Measurements from ENCODE around the gene IVNS1ABP.
A peak's percentile ranks its signal among the peaks of the same experiment; 100 is the strongest.
"Not testable (repeated sequence)": the region's sequence is repeated elsewhere in the genome, so short reads cannot be mapped to it uniquely, and the experiment has no call there.

Gene IVNS1ABP

GRCh38 chr1:185317034-185317885, at the start of gene IVNS1ABP:
Gene IVNS1ABP, minus strand, starts transcription at chr1:185317243. Its CDS starts 7,750 bp downstream, at chr1:185309493.
- peak within 1 kb of the TSS; percentile 95 for H3K27ac Mint-ChIP-seq
- ATAC-seq (peak; percentile 80), DNase-seq (ENCODE audit: low spot score in 2 of 2) (peak; percentile 78 to 94)
- H3K4me3 Mint-ChIP-seq = peak within 1 kb of the TSS; percentile 94
- peaks cover 37% of the 10 kb centered on the region for H3K4me1 Mint-ChIP-seq
- no peaks in the 10 kb centered on the region for H3K9me3 Mint-ChIP-seq
- H3K36me3 Mint-ChIP-seq = peaks cover 63% of the 10 kb centered on the region

- Mint-ChIP-seq H3K27ac (no peak overlapping the region), H3K4me1 (peaks cover 15% of the 10 kb centered on the region)
These were observed 48.9 kb upstream of the IVNS1ABP start for GRCh38 chr1:185365951-185366350.

GRCh38 chr1:185364528-185364927, 47.5 kb upstream of the IVNS1ABP start:
- H3K36me3 Mint-ChIP-seq; H3K4me3 Mint-ChIP-seq; H3K27ac Mint-ChIP-seq; ATAC-seq; H3K9me3 Mint-ChIP-seq; DNase-seq (ENCODE audit: low spot score in 2 of 2): not testable (repeated sequence)
- peaks cover 15% of the 10 kb centered on the region for H3K4me1 Mint-ChIP-seq

More at GRCh38 chr1:185365951-185366350, 48.9 kb upstream of the IVNS1ABP start:
- no peak overlapping the region for H3K4me3 Mint-ChIP-seq
- DNase-seq (ENCODE audit: low spot score in 2 of 2) (no peak), ATAC-seq (no peak)
- H3K9me3 Mint-ChIP-seq = peaks cover 7% of the 10 kb centered on the region
- no peaks in the 10 kb centered on the region for H3K36me3 Mint-ChIP-seq

GRCh38 chr1:185363205-185363604, 46.2 kb upstream of the IVNS1ABP start:
- Mint-ChIP-seq H3K9me3 (peaks cover 7% of the 10 kb centered on the region), H3K27ac (no peak overlapping the region), H3K4me3 (no peak overlapping the region), H3K36me3 (no peaks in the 10 kb centered on the region), H3K4me1 (peaks cover 14% of the 10 kb centered on the region)
- DNase-seq (ENCODE audit: low spot score in 2 of 2) (no peak), ATAC-seq (no peak)

- Mint-ChIP-seq H3K36me3 (no peaks in the 10 kb centered on the region), H3K27ac (no peak overlapping the region), H3K4me3 (no peak overlapping the region), H3K9me3 (peaks cover 7% of the 10 kb centered on the region), H3K4me1 (peaks cover 14% of the 10 kb centered on the region)
- DNase-seq (ENCODE audit: low spot score in 2 of 2) (no peak), ATAC-seq (no peak)
These were observed 43.7 kb upstream of the IVNS1ABP start for GRCh38 chr1:185360714-185361113.

- H3K4me3 Mint-ChIP-seq = no peak overlapping the region
- H3K27ac Mint-ChIP-seq = no peak overlapping the region
- H3K4me1 Mint-ChIP-seq = peaks cover 14% of the 10 kb centered on the region
- no peaks in the 10 kb centered on the region for H3K36me3 Mint-ChIP-seq
- peak; percentile 40 for ATAC-seq
- H3K9me3 Mint-ChIP-seq = peaks cover 7% of the 10 kb centered on the region
- no peak for DNase-seq (ENCODE audit: low spot score in 2 of 2)
These were observed 41.9 kb upstream of the IVNS1ABP start for GRCh38 chr1:185358957-185359356.

- ATAC-seq = no peak
- peaks cover 6% of the 10 kb centered on the region for H3K4me1 Mint-ChIP-seq
- no peak overlapping the region for H3K27ac Mint-ChIP-seq
- no peak overlapping the region for H3K4me3 Mint-ChIP-seq
- no peaks in the 10 kb centered on the region for H3K9me3 Mint-ChIP-seq
- H3K36me3 Mint-ChIP-seq = no peaks in the 10 kb centered on the region
- no peak for DNase-seq (ENCODE audit: low spot score in 2 of 2)
These were observed 38.9 kb upstream of the IVNS1ABP start for GRCh38 chr1:185355947-185356346.

- H3K27ac Mint-ChIP-seq = no peak overlapping the region
- H3K36me3 Mint-ChIP-seq = no peaks in the 10 kb centered on the region
- no peaks in the 10 kb centered on the region for H3K4me1 Mint-ChIP-seq
- DNase-seq (ENCODE audit: low spot score in 2 of 2) = no peak
- H3K9me3 Mint-ChIP-seq = no peaks in the 10 kb centered on the region
- no peak for ATAC-seq
- no peak overlapping the region for H3K4me3 Mint-ChIP-seq
These were observed 36.1 kb upstream of the IVNS1ABP start for GRCh38 chr1:185353124-185353523.

GRCh38 chr1:185351734-185352466, 34.9 kb upstream of the IVNS1ABP start:
- Mint-ChIP-seq H3K4me3 (no peak overlapping the region), H3K4me1 (no peaks in the 10 kb centered on the region), H3K27ac (no peak overlapping the region), H3K9me3 (no peaks in the 10 kb centered on the region), H3K36me3 (no peaks in the 10 kb centered on the region)
- no peak for ATAC-seq
- no peak for DNase-seq (ENCODE audit: low spot score in 2 of 2)

- Mint-ChIP-seq H3K4me1 (no peaks in the 10 kb centered on the region), H3K4me3 (no peak overlapping the region), H3K9me3 (no peaks in the 10 kb centered on the region), H3K36me3 (no peaks in the 10 kb centered on the region), H3K27ac (no peak overlapping the region)
- DNase-seq (ENCODE audit: low spot score in 2 of 2) (no peak), ATAC-seq (no peak)
These were observed 33.0 kb upstream of the IVNS1ABP start for GRCh38 chr1:185350027-185350442.

- ATAC-seq (no peak), DNase-seq (ENCODE audit: low spot score in 2 of 2) (no peak)
- Mint-ChIP-seq H3K4me3 (no peak overlapping the region), H3K9me3 (no peaks in the 10 kb centered on the region), H3K27ac (peak overlapping the region; percentile 54), H3K36me3 (no peaks in the 10 kb centered on the region), H3K4me1 (no peaks in the 10 kb centered on the region)
These were observed 32.5 kb upstream of the IVNS1ABP start for GRCh38 chr1:185349556-185349955.

- ATAC-seq (no peak), DNase-seq (ENCODE audit: low spot score in 2 of 2) (no peak)
- Mint-ChIP-seq H3K36me3 (no peaks in the 10 kb centered on the region), H3K27ac (peak overlapping the region; percentile 54), H3K4me3 (no peak overlapping the region), H3K4me1 (no peaks in the 10 kb centered on the region), H3K9me3 (no peaks in the 10 kb centered on the region)
These were observed 31.9 kb upstream of the IVNS1ABP start for GRCh38 chr1:185348985-185349384.

- no peaks in the 10 kb centered on the region for H3K9me3 Mint-ChIP-seq
- H3K4me1 Mint-ChIP-seq = no peaks in the 10 kb centered on the region
- H3K27ac Mint-ChIP-seq = no peak overlapping the region
These were observed 31.3 kb upstream of the IVNS1ABP start for GRCh38 chr1:185348296-185348695.

GRCh38 chr1:185345913-185346720, 29.1 kb upstream of the IVNS1ABP start:
- H3K27ac Mint-ChIP-seq = no peak overlapping the region
- H3K4me1 Mint-ChIP-seq = peaks cover 6% of the 10 kb centered on the region
- H3K9me3 Mint-ChIP-seq = no peaks in the 10 kb centered on the region
- no peaks in the 10 kb centered on the region for H3K36me3 Mint-ChIP-seq
- no peak for ATAC-seq
- H3K4me3 Mint-ChIP-seq = no peak overlapping the region
- no peak for DNase-seq (ENCODE audit: low spot score in 2 of 2)

More at GRCh38 chr1:185348296-185348695, 31.3 kb upstream of the IVNS1ABP start:
- DNase-seq (ENCODE audit: low spot score in 2 of 2) (no peak), ATAC-seq (no peak)
- Mint-ChIP-seq H3K36me3 (no peaks in the 10 kb centered on the region), H3K4me3 (no peak overlapping the region)

GRCh38 chr1:185343306-185343705, 26.3 kb upstream of the IVNS1ABP start:
- ATAC-seq = no peak
- Mint-ChIP-seq H3K36me3 (no peaks in the 10 kb centered on the region), H3K4me1 (peaks cover 24% of the 10 kb centered on the region), H3K9me3 (no peaks in the 10 kb centered on the region), H3K27ac (no peak overlapping the region), H3K4me3 (no peak overlapping the region)
- no peak for DNase-seq (ENCODE audit: low spot score in 2 of 2)
